A673 (cell line): Measurements from ENCODE around the gene TTPAL. TPM values are rescaled to one million over a fixed set of nuclear protein-coding genes. Genes with fewer than 3 reads are reported as not detected.

Source experiments
- BruUV-seq: library from RNA; stranded (reverse); fragments of 400-500 nt; replicated peaks from 2 replicates; lab custom pipeline; 2021; lab: Mats Ljungman, UMichigan
- CTCF ChIA-PET: fragments of 300-600 bp; sonication (Branson Sonifier 250); formaldehyde crosslinking; loops from one replicate; lab custom pipeline; 2022; ENCODE audit warnings: antibody characterized with exemption; lab: Charles Lee
- POLR2A ChIA-PET: fragments of 300-600 bp; sonication (Branson Sonifier 250); formaldehyde crosslinking; loops from one replicate; lab custom pipeline; 2022; ENCODE audit warnings: antibody characterized with exemption; ENCODE audit not compliant: low non-redundant PET; lab: Charles Lee
- DNase-seq: peaks from one replicate; pipeline ENCODE4 v3.0.0-alpha.2; 2015; ENCODE audit warnings: low spot score
- H3K27ac ChIP-seq: fragments of 200-600 bp; sonication (generic); 2 replicates; pipeline ENCODE4 v1.5.1; 2016; ENCODE audit warnings: mixed run types, low read depth, mild to moderate bottlenecking, mixed read lengths, antibody characterized with exemption, low read length; ENCODE audit not compliant: poor library complexity, severe bottlenecking
- H3K27me3 ChIP-seq: fragments of 200-600 bp; sonication (generic); replicated peaks from 2 replicates; pipeline ENCODE4 v1.6.1; 2017; ENCODE audit warnings: mixed run types, low read depth, mild to moderate bottlenecking, mixed read lengths, antibody characterized with exemption, low read length; ENCODE audit not compliant: insufficient read depth, poor library complexity
- H3K36me3 ChIP-seq: fragments of 200-600 bp; sonication (generic); 2 replicates; pipeline ENCODE4 v1.6.1; 2016; ENCODE audit warnings: mixed run types, mild to moderate bottlenecking, mixed read lengths, antibody characterized with exemption, low read length; ENCODE audit not compliant: insufficient read depth, poor library complexity, severe bottlenecking
- H3K4me1 ChIP-seq: fragments of 200-600 bp; sonication (generic); 2 replicates; pipeline ENCODE4 v1.6.1; 2017; ENCODE audit warnings: mixed run types, mild to moderate bottlenecking, mixed read lengths, antibody characterized with exemption, low read length; ENCODE audit not compliant: insufficient read depth, poor library complexity, severe bottlenecking
- H3K4me3 ChIP-seq: fragments of 200-600 bp; sonication (generic); 2 replicates; pipeline ENCODE4 v1.5.1; 2016; ENCODE audit warnings: low read depth, mixed run types, mild to moderate bottlenecking, mixed read lengths, low read length; ENCODE audit not compliant: poor library complexity, severe bottlenecking
- H3K9me3 ChIP-seq: fragments of 200-600 bp; sonication (generic); 2 replicates; pipeline ENCODE4 v1.6.1; 2016; ENCODE audit warnings: mixed run types, low read depth, mild to moderate bottlenecking, mixed read lengths, antibody characterized with exemption, low read length; ENCODE audit not compliant: poor library complexity, severe bottlenecking
- EZH2 ChIP-seq: fragments of 200-600 bp; sonication (generic); IDR thresholded peaks from 2 replicates; pipeline ENCODE4 v1.6.1; 2017; ENCODE audit warnings: borderline replicate concordance, low read depth, mild to moderate bottlenecking, mixed read lengths, antibody characterized with exemption, low read length; ENCODE audit not compliant: poor library complexity, severe bottlenecking
- intact Hi-C: fragments of 100-400 bp; cut with micrococcal nuclease; formaldehyde crosslinking; loops from one replicate; pipeline ENCODE4 v1.10.0; 2022; ENCODE audit not compliant: unreplicated experiment
- total RNA-seq: library from RNA; stranded (reverse); gene quantifications from 2 replicates; pipeline ENCODE4 v1.2.3, GENCODE V29; 2021
- TF ChIP-seq, protein P1 (sequence below): fragments of 300-800, 200-600 bp; sonication (generic); conservative IDR thresholded peaks from 2 replicates; pipeline ENCODE4 v1.5.1; 2017; ENCODE audit warnings: low read depth, mild to moderate bottlenecking, antibody characterized with exemption, low read length, moderate library complexity, mixed read lengths

Gene TTPAL
- total RNA-seq, 1 experiment from 2014 or later = 14.6 TPM

DNA sequence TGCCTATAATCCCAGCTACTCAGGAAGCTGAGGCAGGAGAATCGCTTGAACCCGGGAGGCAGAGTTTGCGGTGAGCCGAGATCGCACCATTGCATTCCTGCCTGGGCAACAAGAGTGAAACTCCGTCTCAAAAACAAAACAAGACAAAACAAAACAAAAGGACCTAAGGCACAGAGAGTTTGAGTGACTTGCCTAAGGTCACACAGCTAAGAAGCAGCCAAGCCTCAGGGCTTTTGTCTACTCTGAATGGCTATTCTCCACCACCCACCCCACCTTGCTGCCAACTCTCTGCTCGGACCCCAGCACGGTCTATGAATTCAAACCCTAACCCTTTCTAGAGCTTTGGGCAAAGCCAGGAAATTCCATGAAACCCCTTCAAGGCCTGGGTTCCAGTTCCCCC lies 19.1 kb upstream of the TTPAL start:
- intact Hi-C loops = no loop called here
- Histone ChIP-seq H3K27ac (no peak overlapping the region), H3K36me3 (no peaks in the 10 kb centered on the region), H3K4me1 (no peaks in the 10 kb centered on the region), H3K27me3 (no peaks in the 10 kb centered on the region), H3K9me3 (no peaks in the 10 kb centered on the region), H3K4me3 (no peak overlapping the region)
- BruUV-seq = no TSS peak
- TF ChIP-seq, protein P1, sequence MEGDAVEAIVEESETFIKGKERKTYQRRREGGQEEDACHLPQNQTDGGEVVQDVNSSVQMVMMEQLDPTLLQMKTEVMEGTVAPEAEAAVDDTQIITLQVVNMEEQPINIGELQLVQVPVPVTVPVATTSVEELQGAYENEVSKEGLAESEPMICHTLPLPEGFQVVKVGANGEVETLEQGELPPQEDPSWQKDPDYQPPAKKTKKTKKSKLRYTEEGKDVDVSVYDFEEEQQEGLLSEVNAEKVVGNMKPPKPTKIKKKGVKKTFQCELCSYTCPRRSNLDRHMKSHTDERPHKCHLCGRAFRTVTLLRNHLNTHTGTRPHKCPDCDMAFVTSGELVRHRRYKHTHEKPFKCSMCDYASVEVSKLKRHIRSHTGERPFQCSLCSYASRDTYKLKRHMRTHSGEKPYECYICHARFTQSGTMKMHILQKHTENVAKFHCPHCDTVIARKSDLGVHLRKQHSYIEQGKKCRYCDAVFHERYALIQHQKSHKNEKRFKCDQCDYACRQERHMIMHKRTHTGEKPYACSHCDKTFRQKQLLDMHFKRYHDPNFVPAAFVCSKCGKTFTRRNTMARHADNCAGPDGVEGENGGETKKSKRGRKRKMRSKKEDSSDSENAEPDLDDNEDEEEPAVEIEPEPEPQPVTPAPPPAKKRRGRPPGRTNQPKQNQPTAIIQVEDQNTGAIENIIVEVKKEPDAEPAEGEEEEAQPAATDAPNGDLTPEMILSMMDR = no peak
- no peak for TF ChIP-seq EZH2
- CTCF ChIA-PET = no interaction called here
- DNase-seq = no peak
- POLR2A ChIA-PET = no interaction called here

DNA sequence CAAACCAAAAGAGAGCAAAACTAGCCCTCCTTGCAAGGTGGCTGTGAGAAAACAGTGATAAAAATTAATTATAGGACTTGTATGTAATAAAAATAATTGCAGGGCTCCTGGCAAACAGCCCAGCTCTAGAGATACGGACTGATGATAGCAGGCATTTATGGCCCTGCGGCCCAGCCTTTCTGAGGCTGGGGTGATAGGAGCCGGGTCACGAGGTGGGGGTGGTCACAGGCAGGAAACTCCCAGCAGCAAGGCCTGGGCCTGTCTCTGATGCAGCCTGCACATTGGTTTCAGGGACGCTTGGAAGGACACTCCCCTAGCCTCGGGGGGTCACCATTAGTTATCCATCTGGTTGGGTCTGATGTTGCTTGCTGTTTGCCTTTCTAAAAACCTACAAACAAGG lies 18.7 kb upstream of the TTPAL start:
- CTCF ChIA-PET = no interaction called here
- Histone ChIP-seq H3K27ac (no peak overlapping the region), H3K4me1 (no peaks in the 10 kb centered on the region), H3K4me3 (no peak overlapping the region), H3K9me3 (no peaks in the 10 kb centered on the region), H3K36me3 (no peaks in the 10 kb centered on the region), H3K27me3 (no peaks in the 10 kb centered on the region)
- intact Hi-C loops = no loop called here
- POLR2A ChIA-PET = no interaction called here
- TF ChIP-seq EZH2 = no peak
- TF ChIP-seq, protein P1 = no peak
- no peak for DNase-seq
- BruUV-seq = no TSS peak

DNA sequence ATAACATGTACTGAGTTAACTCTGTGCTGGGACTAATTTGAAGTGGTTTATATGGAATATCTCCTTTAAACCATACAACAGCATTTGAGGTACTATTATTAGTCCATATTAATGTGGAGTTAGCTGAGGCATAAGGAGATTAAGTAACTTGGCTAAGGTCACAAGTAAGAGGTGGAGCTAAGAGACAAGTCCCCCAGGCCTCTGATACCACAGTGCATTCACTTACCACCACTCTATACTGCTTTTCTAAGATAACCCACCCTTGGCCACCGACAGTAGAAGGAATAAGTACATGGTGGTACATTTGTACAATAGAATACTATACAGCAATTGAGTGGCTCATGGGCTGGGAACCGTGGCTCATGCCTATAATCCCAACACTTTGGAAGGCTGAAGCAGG lies 16.4 kb upstream of the TTPAL start:
- intact Hi-C loops = no loop called here
- BruUV-seq = no TSS peak
- H3K27me3 ChIP-seq = no peaks in the 10 kb centered on the region
- ChIA-PET POLR2A (no interaction called here), CTCF (interaction anchor here (0.6 kb wide), 1 partner anchor 75 kb away, joined by 4 read pairs; no protein-coding TSS in a partner anchor)
- H3K36me3 ChIP-seq = no peaks in the 10 kb centered on the region
- TF ChIP-seq, protein P1 = no peak
- no peak for TF ChIP-seq EZH2
- no peaks in the 10 kb centered on the region for H3K4me1 ChIP-seq
- H3K9me3 ChIP-seq = no peaks in the 10 kb centered on the region
- H3K4me3 ChIP-seq = no peak overlapping the region
- no peak overlapping the region for H3K27ac ChIP-seq
- no peak for DNase-seq
